ENCODE data around the gene PAM.

- no peak for TF ChIP-seq CTCF (optimal IDR thresholded peaks at IDR 0.05 in 1 of 3, IDR thresholded peaks at IDR 0.05 in 1 of 3, conservative IDR thresholded peaks at IDR 0.05 in 1 of 3; ENCODE audit: extremely low read depth in 1 of 3, insufficient read depth in 2 of 3, low read length in 3 of 3)
- no peak for TF ChIP-seq EZH2 (IDR thresholded peaks at IDR 0.05; ENCODE audit: low read length)
Observed at GRCh38 chr5:102998224-102998623, 243.1 kb downstream of the PAM start.
